ENCODE measurements around the gene B3GLCT. TPM values are rescaled to one million over a fixed set of nuclear protein-coding genes. Genes with fewer than 3 reads are reported as not detected.
"Not testable (repeated sequence)": the region's sequence is repeated elsewhere in the genome, so short reads cannot be mapped to it uniquely, and the experiment has no call there.

The B3GLCT gene
- total and polyA plus RNA-seq, 2 experiments from 2014 or later: 5.7 to 10.8 TPM

DNA sequence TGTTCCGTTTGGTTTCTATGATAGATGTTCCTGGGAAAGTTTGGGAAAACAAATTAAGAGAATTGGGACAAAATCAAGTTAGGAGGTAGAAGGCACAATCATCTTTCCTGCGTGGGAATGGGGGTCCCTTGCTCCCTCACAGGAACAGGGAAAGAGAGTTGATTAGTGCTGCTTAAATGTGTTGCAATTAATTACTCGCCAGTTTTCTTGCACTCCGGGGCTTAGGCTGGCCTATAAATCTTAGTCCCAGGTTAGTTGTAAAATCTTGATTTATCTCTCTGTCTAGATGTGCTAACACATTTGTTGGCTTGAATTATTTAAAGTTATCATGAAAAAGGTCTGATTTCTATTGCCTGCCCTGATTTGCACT lies 10.1 kb downstream of the B3GLCT start:
- no peaks in the 10 kb centered on the region for H3K9me3 ChIP-seq (ENCODE audit: low read depth)
- no peaks in the 10 kb centered on the region for H3K9me2 ChIP-seq (replicated peaks; ENCODE audit: insufficient read depth)
- H3K27me3 ChIP-seq: no peaks in the 10 kb centered on the region
- H3K27ac ChIP-seq: no peak overlapping the region
- TF ChIP-seq EZH2 (IDR thresholded peaks at IDR 0.05; ENCODE audit: borderline replicate concordance) (no peak), EZH2phosphoT487 (IDR thresholded peaks at IDR 0.05; ENCODE audit: low read depth, severe bottlenecking, unreplicated experiment) (no peak)
- TF ChIP-seq, protein P1, sequence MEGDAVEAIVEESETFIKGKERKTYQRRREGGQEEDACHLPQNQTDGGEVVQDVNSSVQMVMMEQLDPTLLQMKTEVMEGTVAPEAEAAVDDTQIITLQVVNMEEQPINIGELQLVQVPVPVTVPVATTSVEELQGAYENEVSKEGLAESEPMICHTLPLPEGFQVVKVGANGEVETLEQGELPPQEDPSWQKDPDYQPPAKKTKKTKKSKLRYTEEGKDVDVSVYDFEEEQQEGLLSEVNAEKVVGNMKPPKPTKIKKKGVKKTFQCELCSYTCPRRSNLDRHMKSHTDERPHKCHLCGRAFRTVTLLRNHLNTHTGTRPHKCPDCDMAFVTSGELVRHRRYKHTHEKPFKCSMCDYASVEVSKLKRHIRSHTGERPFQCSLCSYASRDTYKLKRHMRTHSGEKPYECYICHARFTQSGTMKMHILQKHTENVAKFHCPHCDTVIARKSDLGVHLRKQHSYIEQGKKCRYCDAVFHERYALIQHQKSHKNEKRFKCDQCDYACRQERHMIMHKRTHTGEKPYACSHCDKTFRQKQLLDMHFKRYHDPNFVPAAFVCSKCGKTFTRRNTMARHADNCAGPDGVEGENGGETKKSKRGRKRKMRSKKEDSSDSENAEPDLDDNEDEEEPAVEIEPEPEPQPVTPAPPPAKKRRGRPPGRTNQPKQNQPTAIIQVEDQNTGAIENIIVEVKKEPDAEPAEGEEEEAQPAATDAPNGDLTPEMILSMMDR (IDR thresholded peaks at IDR 0.05; ENCODE audit: poor library complexity): no peak
- no peak overlapping the region for H3K4me3 ChIP-seq
- WGBS (ENCODE audit: low lambda C conversion rate, missing lambda C conversion rate): 67% methylated on average over 4 of the region's 4 CpGs
- H2AFZ ChIP-seq: no peak overlapping the region
- H3K4me2 ChIP-seq: no peak overlapping the region
- H3K4me1 ChIP-seq (ENCODE audit: insufficient read depth): peaks cover 11% of the 10 kb centered on the region
- no peaks in the 10 kb centered on the region for H3K36me3 ChIP-seq (replicated peaks; ENCODE audit: insufficient read depth, low read depth)
- no peaks in the 10 kb centered on the region for H4K20me1 ChIP-seq (ENCODE audit: insufficient read depth, poor library complexity, severe bottlenecking)
- H3K79me2 ChIP-seq: peaks cover 7% of the 10 kb centered on the region
- no peak for DNase-seq (ENCODE audit: low spot score)

DNA sequence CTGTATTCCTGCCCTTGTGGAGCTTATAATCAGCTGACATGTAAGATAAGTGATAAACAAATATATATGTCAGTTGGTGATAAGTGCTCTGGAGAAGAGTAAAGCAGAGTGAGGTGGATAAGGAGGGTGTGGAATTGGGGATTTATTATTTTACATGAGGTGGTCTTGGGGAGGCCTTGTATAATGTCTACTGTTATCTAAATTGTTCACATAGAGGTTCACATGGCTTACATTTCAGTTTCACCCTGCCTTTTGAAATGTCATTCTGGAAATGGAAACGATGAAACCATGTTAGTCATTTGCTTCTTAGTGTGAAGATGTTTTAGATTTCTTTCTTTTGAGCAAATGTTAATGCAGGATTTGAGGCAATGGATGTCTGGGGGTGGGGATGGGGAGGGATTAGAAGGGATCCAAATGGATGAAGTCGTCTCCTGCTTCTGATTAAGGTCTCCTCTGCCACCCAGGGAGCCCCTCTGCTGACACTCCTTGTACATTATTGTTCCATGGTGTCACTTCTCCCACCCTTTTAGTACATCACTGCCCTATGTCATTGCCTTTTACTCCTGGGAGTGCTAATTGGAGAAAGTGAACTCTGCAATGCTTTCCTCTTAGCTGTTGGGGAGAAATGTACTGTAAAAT lies 14.0 kb downstream of the B3GLCT start:
- H3K4me2 ChIP-seq: no peak overlapping the region
- H3K27me3 ChIP-seq: no peaks in the 10 kb centered on the region
- 71% methylated on average over 2 of the region's 2 CpGs for WGBS (ENCODE audit: low lambda C conversion rate, missing lambda C conversion rate)
- H3K27ac ChIP-seq: no peak overlapping the region
- no peak for DNase-seq (ENCODE audit: low spot score)
- no peaks in the 10 kb centered on the region for H3K79me2 ChIP-seq
- no peaks in the 10 kb centered on the region for H3K36me3 ChIP-seq (replicated peaks; ENCODE audit: insufficient read depth, low read depth)
- H3K4me1 ChIP-seq (ENCODE audit: insufficient read depth): peaks cover 3% of the 10 kb centered on the region
- H3K9me3 ChIP-seq (ENCODE audit: low read depth): no peaks in the 10 kb centered on the region
- no peak overlapping the region for H2AFZ ChIP-seq
- no peaks in the 10 kb centered on the region for H4K20me1 ChIP-seq (ENCODE audit: insufficient read depth, poor library complexity, severe bottlenecking)
- H3K4me3 ChIP-seq: no peak overlapping the region
- no peaks in the 10 kb centered on the region for H3K9me2 ChIP-seq (replicated peaks; ENCODE audit: insufficient read depth)
- TF ChIP-seq EZH2phosphoT487 (IDR thresholded peaks at IDR 0.05; ENCODE audit: low read depth, severe bottlenecking, unreplicated experiment): no peak
- TF ChIP-seq EZH2 (IDR thresholded peaks at IDR 0.05; ENCODE audit: borderline replicate concordance): no peak
- TF ChIP-seq, protein P1 (IDR thresholded peaks at IDR 0.05; ENCODE audit: poor library complexity): no peak

DNA sequence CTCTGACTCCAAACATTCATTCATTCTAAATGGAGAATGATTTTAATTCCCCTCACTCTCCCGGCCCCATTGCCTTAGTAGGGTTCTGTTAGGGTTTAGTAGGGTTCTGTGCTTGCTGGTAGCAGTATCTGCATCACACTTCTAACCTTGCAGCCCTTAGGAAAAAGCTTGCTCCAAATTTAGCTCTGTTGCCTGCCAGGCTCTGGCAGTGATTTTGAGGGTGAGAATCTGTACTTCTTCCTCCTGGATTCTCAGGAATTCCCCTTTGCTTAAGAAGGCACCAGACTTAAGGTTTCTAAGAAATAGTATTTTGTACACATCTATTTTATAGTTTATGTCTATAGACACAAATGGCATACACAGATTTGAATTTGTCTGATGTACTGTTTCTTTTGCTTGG lies 14.7 kb downstream of the B3GLCT start:
- no peak overlapping the region for H3K4me2 ChIP-seq
- no peaks in the 10 kb centered on the region for H3K9me2 ChIP-seq (replicated peaks; ENCODE audit: insufficient read depth)
- no peaks in the 10 kb centered on the region for H4K20me1 ChIP-seq (ENCODE audit: insufficient read depth, poor library complexity, severe bottlenecking)
- H3K79me2 ChIP-seq: no peaks in the 10 kb centered on the region
- H3K9me3 ChIP-seq (ENCODE audit: low read depth): no peaks in the 10 kb centered on the region
- no peak overlapping the region for H3K4me3 ChIP-seq
- no peak overlapping the region for H3K27ac ChIP-seq
- H3K36me3 ChIP-seq (replicated peaks; ENCODE audit: insufficient read depth, low read depth): no peaks in the 10 kb centered on the region
- peaks cover under 1% of the 10 kb centered on the region for H3K4me1 ChIP-seq (ENCODE audit: insufficient read depth)
- DNase-seq (ENCODE audit: low spot score): no peak
- TF ChIP-seq EZH2phosphoT487 (IDR thresholded peaks at IDR 0.05; ENCODE audit: low read depth, severe bottlenecking, unreplicated experiment) (no peak), EZH2 (IDR thresholded peaks at IDR 0.05; ENCODE audit: borderline replicate concordance) (no peak)
- TF ChIP-seq, protein P1 (IDR thresholded peaks at IDR 0.05; ENCODE audit: poor library complexity): no peak
- no peaks in the 10 kb centered on the region for H3K27me3 ChIP-seq
- WGBS (ENCODE audit: low lambda C conversion rate, missing lambda C conversion rate): 67% methylated on average over 1 of the region's 1 CpG
- no peak overlapping the region for H2AFZ ChIP-seq

DNA sequence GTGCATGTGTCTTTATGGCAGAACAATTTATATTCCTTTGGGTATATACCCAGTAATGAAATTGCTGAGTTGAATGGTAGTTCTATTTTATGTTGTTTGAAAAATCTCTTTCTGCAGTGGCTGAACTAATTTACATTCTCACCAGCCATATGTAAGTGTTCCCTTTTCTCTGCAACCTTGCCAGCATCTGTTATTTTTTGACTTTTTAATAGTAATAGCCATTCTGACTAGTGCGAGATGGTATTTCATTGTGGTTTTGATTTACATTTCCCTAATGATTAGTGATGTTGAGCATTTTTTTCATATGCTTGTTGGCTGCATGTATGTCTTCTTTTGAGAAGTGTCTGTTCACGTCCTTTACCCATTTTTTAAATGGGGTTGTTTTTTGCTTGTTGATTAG lies 17.1 kb downstream of the B3GLCT start:
- not testable (repeated sequence) for H3K36me3 ChIP-seq (replicated peaks; ENCODE audit: insufficient read depth, low read depth); H3K4me1 ChIP-seq (ENCODE audit: insufficient read depth)

More for the DNA sequence above, 17.1 kb downstream of the B3GLCT start:
- not testable (repeated sequence) for H3K27me3 ChIP-seq; H3K27ac ChIP-seq; H3K4me3 ChIP-seq; H2AFZ ChIP-seq; H4K20me1 ChIP-seq (ENCODE audit: insufficient read depth, poor library complexity, severe bottlenecking); H3K4me2 ChIP-seq; H3K9me2 ChIP-seq (replicated peaks; ENCODE audit: insufficient read depth); H3K79me2 ChIP-seq; DNase-seq (ENCODE audit: low spot score); H3K9me3 ChIP-seq (ENCODE audit: low read depth)
- 92% methylated on average over 2 of the region's 2 CpGs for WGBS (ENCODE audit: low lambda C conversion rate, missing lambda C conversion rate)

Data from hepatocyte (in vitro differentiated cells).